K562 (cell line): ENCODE results near the gene KRTAP9-7. TPM values are rescaled to one million over a fixed set of nuclear protein-coding genes. Genes with fewer than 3 reads are reported as not detected.

Source experiments
- ATAC-seq: fragments of 200-7000 bp; cut with Tn5 transposase; 3 replicates; pipeline ENCODE4 v1.9.1; 2020; ENCODE audit warnings: moderate library complexity
- BruUV-seq: library from RNA; stranded (reverse); fragments of 400-500 nt; replicated peaks from 2 replicates; lab custom pipeline; 2021; lab: Mats Ljungman, UMichigan
- CTCF ChIA-PET: fragments of 300-600 bp; formaldehyde crosslinking; extraction: SDS; loops from one replicate; lab custom pipeline; 2021; ENCODE audit warnings: low intra/inter-chr PET ratio; lab: Yijun Ruan, JAX
- POLR2A ChIA-PET: fragments of 300-600, 350-650 bp; sonication (Branson Sonifier 250); formaldehyde crosslinking; extraction: SDS; loops from one replicate; lab custom pipeline; 2021; ENCODE audit warnings: antibody characterized with exemption, inconsistent platforms; lab: Yijun Ruan, JAX
- DNase-seq, 4 experiments: peaks; one replicate each; pipeline versions ENCODE4 v3.0.0 to v3.0.0-alpha.2; 2011 to 2018; ENCODE audit warnings: low spot score in 3 of 4, mixed read lengths in 3 of 4; ENCODE audit errors: extremely low read depth in 1 of 4
- FAIRE-seq: peaks from 2 replicates; lab custom pipeline; 2011; peaks lifted over from hg19 to GRCh38; lab: Jason Lieb, UNC
- H2AFZ ChIP-seq: 2 replicates; pipeline ENCODE4 v1.6.0; 2011; ENCODE audit warnings: low read depth, low read length, control low read depth, inconsistent platforms
- H3K27ac ChIP-seq: fragments of 200-600 bp; 3 replicates; pipeline ENCODE4 v1.8.0; 2011; ENCODE audit warnings: low read depth, mild to moderate bottlenecking, control low read depth, inconsistent platforms, low read length, moderate library complexity, mixed read lengths; ENCODE audit errors: extremely low read depth
- H3K27me3 ChIP-seq, 2 experiments: fragments of 300-600 bp in 1 of 2; 2 replicates in 1 of 2; 3 replicates in 1 of 2; pipeline versions ENCODE4 v1.6.0 to v1.8.0; 2011; ENCODE audit warnings: inconsistent platforms in 2 of 2, low read length in 2 of 2, mild to moderate bottlenecking in 1 of 2, mixed read lengths in 1 of 2, moderate library complexity in 1 of 2; ENCODE audit not compliant: control insufficient read depth in 2 of 2, insufficient read depth in 2 of 2
- H3K36me3 ChIP-seq: fragments of 300-600 bp; 3 replicates; pipeline ENCODE4 v1.8.0; 2011; ENCODE audit warnings: mild to moderate bottlenecking, low read length, inconsistent platforms; ENCODE audit not compliant: control insufficient read depth, insufficient read depth
- H3K4me1 ChIP-seq, 2 experiments: fragments of 200-600 bp in 1 of 2; replicated peaks in 1 of 2; 2 replicates in 1 of 2; 3 replicates in 1 of 2; pipeline versions ENCODE4 v1.5.1 to v1.8.0; 2011; ENCODE audit warnings: inconsistent platforms in 2 of 2, low read length in 2 of 2, mild to moderate bottlenecking in 1 of 2, mixed read lengths in 1 of 2, moderate library complexity in 1 of 2; ENCODE audit not compliant: control insufficient read depth in 2 of 2, insufficient read depth in 2 of 2
- H3K4me2 ChIP-seq: 2 replicates; pipeline ENCODE4 v1.6.1; 2011; ENCODE audit warnings: low read length, control low read depth, inconsistent platforms, mixed read lengths; ENCODE audit not compliant: insufficient read depth
- H3K4me3 ChIP-seq: fragments of 200-600 bp; sonication (generic), shearing (Covaris generic); 2 replicates; pipeline ENCODE4 v1.5.1; 2016; ENCODE audit warnings: control low read depth, inconsistent platforms
- H3K79me2 ChIP-seq: fragments of 200-600 bp; 3 replicates; pipeline ENCODE4 v1.8.0; 2011; ENCODE audit warnings: low read length, inconsistent platforms; ENCODE audit not compliant: control insufficient read depth, insufficient read depth
- H3K9ac ChIP-seq, 2 experiments: 2 replicates each; pipeline versions ENCODE4 v1.6.0 to v1.6.1; 2011; ENCODE audit warnings: low read depth in 2 of 2, low read length in 2 of 2, control low read depth in 1 of 2, inconsistent platforms in 1 of 2, mild to moderate bottlenecking in 1 of 2, mixed read lengths in 1 of 2; ENCODE audit not compliant: insufficient read depth in 1 of 2
- H3K9me1 ChIP-seq: one replicate; pipeline ENCODE4 v1.6.0; 2011; ENCODE audit warnings: inconsistent platforms, mild to moderate bottlenecking, low read length, moderate library complexity; ENCODE audit not compliant: control insufficient read depth, insufficient read depth
- H3K9me3 ChIP-seq: replicated peaks from 2 replicates; pipeline ENCODE4 v1.5.1; 2011; ENCODE audit warnings: low read depth, low read length, inconsistent platforms; ENCODE audit not compliant: control insufficient read depth, insufficient read depth
- H4K20me1 ChIP-seq: replicated peaks from 2 replicates; pipeline ENCODE4 v1.6.1; 2011; ENCODE audit warnings: low read length, inconsistent platforms, mixed read lengths; ENCODE audit not compliant: control insufficient read depth, insufficient read depth
- HES1 ChIP-seq: fragments of 450-650 bp; IDR thresholded peaks from 2 replicates; pipeline ENCODE4 v1.6.1; 2016; ENCODE audit warnings: low read depth, mild to moderate bottlenecking, moderate library complexity
- HMGXB4 ChIP-seq: sonication (generic); formaldehyde crosslinking; IDR thresholded peaks from 2 replicates; pipeline ENCODE4 v1.8.1; 2023; ENCODE audit warnings: mild to moderate bottlenecking, missing genetic modification reagents
- MECOM ChIP-seq: fragments of 250-450 bp; sonication (Bioruptor Pico); IDR thresholded peaks from 2 replicates; pipeline ENCODE4 v1.8.0; 2022; ENCODE audit warnings: inconsistent platforms
- NCOA4 ChIP-seq: fragments of 450-650 bp; IDR thresholded peaks from 2 replicates; pipeline ENCODE4 v1.6.1; 2018; ENCODE audit warnings: mild to moderate bottlenecking; ENCODE audit not compliant: partially characterized antibody
- WGBS: fragments of 100-300 bp; shearing (Covaris generic); methylation state at CpG from one replicate; pipeline ENCODE4 v1.1.6; 2016; ENCODE audit warnings: low coverage, mixed read lengths; ENCODE audit not compliant: insufficient coverage; ENCODE audit errors: missing lambda C conversion rate; 5-methylcytosine and 5-hydroxymethylcytosine counted together
- in situ Hi-C: fragments of 300-500 bp; cut with MboI; formaldehyde crosslinking; loops from 4 replicates; pipeline ENCODE4 v1.15.0; 2018; ENCODE audit warnings: inconsistent platforms, mixed read lengths
- intact Hi-C: fragments of 100-400 bp; cut with micrococcal nuclease; formaldehyde crosslinking; loops from 2 replicates; pipeline ENCODE4 v1.14.2; 2022
- polyA plus RNA-seq, 8 experiments: library from polyadenylated mRNA; depleted of rRNA in 4 of 8; stranded (reverse) in 5 of 8; unstranded in 3 of 8; fragments of >200 nt; fragmentation: Nextera tagmentation in 2 of 8; fragmentation: Illumina TruSeq in 1 of 8; extraction: Ambion mirVana in 2 of 8; extraction: Trizol in 1 of 8; gene quantifications; 2 replicates each; pipeline versions ENCODE4 v1.2.1 to v1.2.3, GENCODE V29; 2011 to 2014; ENCODE audit warnings: inconsistent platforms in 1 of 8, missing spikeins in 1 of 8
- total RNA-seq, 7 experiments: library from RNA; depleted of rRNA in 6 of 7; stranded (reverse); fragments of >200 nt in 6 of 7; fragmentation: Illumina TruSeq in 2 of 7; extraction: Trizol in 2 of 7; gene quantifications; 2 replicates each; pipeline versions ENCODE4 v1.2.1 to v1.2.3, GENCODE V29; 2011 to 2021; ENCODE audit warnings: low replicate concordance in 1 of 7

The KRTAP9-7 gene
- total and polyA plus RNA-seq, 9 of the 15 experiments (the other 6 are each of a cell fraction or from before 2014, with no cell fraction given) = not detected

GRCh38 chr17:41315814-41316445, 40.4 kb downstream of the KRTAP9-7 start:
- Histone ChIP-seq H2AFZ (no peak overlapping the region), H3K4me3 (no peak overlapping the region), H4K20me1 (no peaks in the 10 kb centered on the region), H3K27me3 (peaks cover 17 to 20% of the 10 kb centered on the region in 2 experiments; a peak in 3 of 5 replicates), H3K4me2 (no peak overlapping the region), H3K27ac (no peak overlapping the region), H3K4me1 (peaks cover 0 to 3% of the 10 kb centered on the region in 2 experiments; a peak in 1 of 5 replicates), H3K9me1 (no peaks in the 10 kb centered on the region), H3K79me2 (no peaks in the 10 kb centered on the region), H3K9me3 (no peaks in the 10 kb centered on the region), H3K36me3 (no peaks in the 10 kb centered on the region), H3K9ac (no peak overlapping the region)
- no peak for FAIRE-seq
- intact Hi-C loops (no loop called here), in situ Hi-C loops (no loop called here)
- under 1% methylated on average over 14 of the region's 17 CpGs for WGBS
- DNase-seq = no peak
- ChIA-PET POLR2A (interaction anchor here (0.7 kb wide), 1 partner anchor 165 kb away, joined by 4 read pairs; no protein-coding TSS in a partner anchor), CTCF (no interaction called here)
- TF ChIP-seq MECOM (CRISPR knock-in tag) = no peak
- no peak for TF ChIP-seq NCOA4
- TF ChIP-seq HMGXB4 = no peak
- no peak for TF ChIP-seq HES1
- ATAC-seq = no peak
- BruUV-seq = no TSS peak
